HG03175 (cell line): Measurements from ENCODE around the gene LARP4B.

ENCODE experiments used
- ATAC-seq: cut with Tn5 transposase; IDR thresholded peaks from one replicate; pipeline ENCODE4 v1.9.1; 2021; ENCODE audit warnings: mild to moderate bottlenecking, moderate library complexity; ENCODE audit not compliant: unreplicated experiment

LARP4B gene

GRCh38 chr10:927131-927530 lies 4.4 kb downstream of the LARP4B start:
- ATAC-seq, result no peak

- no peak for ATAC-seq
Measured at GRCh38 chr10:926075-926698, 5.3 kb downstream of the LARP4B start.

- ATAC-seq, result no peak
Measured at GRCh38 chr10:924524-924859, 7.0 kb downstream of the LARP4B start.

- ATAC-seq, result no peak
Measured at GRCh38 chr10:923844-924523, 7.5 kb downstream of the LARP4B start.

GRCh38 chr10:921471-922414 lies 9.8 kb downstream of the LARP4B start:
- no peak for ATAC-seq

GRCh38 chr10:920450-920849 lies 11.1 kb downstream of the LARP4B start:
- ATAC-seq, result no peak

- ATAC-seq, result no peak
Measured at GRCh38 chr10:919481-919880, 12.0 kb downstream of the LARP4B start.

- no peak for ATAC-seq
Measured at GRCh38 chr10:917999-918398, 13.5 kb downstream of the LARP4B start.

GRCh38 chr10:917416-917720 lies 14.1 kb downstream of the LARP4B start:
- no peak for ATAC-seq

- ATAC-seq, result no peak
Measured at GRCh38 chr10:916716-917415, 14.6 kb downstream of the LARP4B start.

GRCh38 chr10:909831-910230 lies 21.7 kb downstream of the LARP4B start:
- ATAC-seq, result no peak

GRCh38 chr10:905972-906371 lies 25.5 kb downstream of the LARP4B start:
- no peak for ATAC-seq

GRCh38 chr10:905503-905902 lies 26.0 kb downstream of the LARP4B start:
- no peak for ATAC-seq

- no peak for ATAC-seq
Measured at GRCh38 chr10:904403-904802, 27.1 kb downstream of the LARP4B start.

- no peak for ATAC-seq
Measured at GRCh38 chr10:898141-898540, 33.4 kb downstream of the LARP4B start.

GRCh38 chr10:896982-897381 lies 34.5 kb downstream of the LARP4B start:
- ATAC-seq, result no peak

- no peak for ATAC-seq
Measured at GRCh38 chr10:895324-895723, 36.2 kb downstream of the LARP4B start.

- ATAC-seq, result no peak
Measured at GRCh38 chr10:878895-879294, 52.6 kb downstream of the LARP4B start.

GRCh38 chr10:878333-878759 lies 53.2 kb downstream of the LARP4B start:
- no peak for ATAC-seq

- ATAC-seq, result no peak
Measured at GRCh38 chr10:876438-876837, 55.1 kb downstream of the LARP4B start.

GRCh38 chr10:873020-873419 lies 58.5 kb downstream of the LARP4B start:
- ATAC-seq, result no peak
